Tongue (tissue), 2 donors: ENCODE measurements around the gene COQ8B. TPM values are rescaled to one million over a fixed set of nuclear protein-coding genes. Genes with fewer than 3 reads are reported as not detected.

ENCODE experiments used
- DNase-seq: peaks from one replicate; pipeline ENCODE4 v3.0.0-alpha.2; 2015
- total RNA-seq: library from RNA; depleted of rRNA; stranded (reverse); fragments of >200 nt; gene quantifications from one replicate; pipeline ENCODE4 v1.2.3, GENCODE V29; 2014

COQ8B gene
- total RNA-seq, 1 donor from 2014 or later = 41.4 TPM

DNA sequence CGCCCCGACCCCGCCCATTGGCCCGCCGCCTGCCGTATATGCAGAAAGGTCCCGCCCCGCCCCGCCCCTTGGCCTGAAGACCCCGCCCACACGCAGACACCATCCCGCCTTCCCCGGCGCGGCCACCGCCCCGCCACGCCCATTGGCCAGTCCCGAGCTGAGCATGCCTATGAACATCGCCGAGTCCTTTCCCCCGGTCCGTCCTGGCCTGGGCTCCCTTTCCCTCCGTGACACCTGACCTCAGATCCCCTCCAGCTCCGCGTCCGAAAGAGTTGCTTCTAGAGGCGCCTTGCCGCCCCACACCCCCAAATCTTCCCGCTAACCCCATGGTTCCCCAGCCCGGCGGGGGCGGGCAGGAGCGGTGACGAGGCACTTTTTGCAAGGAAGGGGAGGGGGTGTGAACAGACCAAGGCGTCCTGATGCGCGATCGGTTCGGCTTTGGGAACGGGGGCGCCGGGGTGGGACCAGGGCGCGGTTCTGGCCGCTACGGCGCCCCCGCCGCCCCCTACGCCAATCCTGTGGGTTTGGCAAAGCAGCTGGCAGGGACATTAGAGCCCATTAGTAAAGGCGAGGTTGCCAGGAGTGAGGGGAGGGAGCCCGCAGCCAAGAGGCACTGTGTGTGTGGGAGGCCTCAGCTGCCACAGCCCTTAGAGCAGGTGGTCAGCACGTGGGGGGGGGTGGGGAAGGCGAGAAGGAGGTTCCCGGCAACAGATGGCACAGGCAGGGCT lies 25.8 kb downstream of the COQ8B start:
- DNase-seq = peak; percentile 98

DNA sequence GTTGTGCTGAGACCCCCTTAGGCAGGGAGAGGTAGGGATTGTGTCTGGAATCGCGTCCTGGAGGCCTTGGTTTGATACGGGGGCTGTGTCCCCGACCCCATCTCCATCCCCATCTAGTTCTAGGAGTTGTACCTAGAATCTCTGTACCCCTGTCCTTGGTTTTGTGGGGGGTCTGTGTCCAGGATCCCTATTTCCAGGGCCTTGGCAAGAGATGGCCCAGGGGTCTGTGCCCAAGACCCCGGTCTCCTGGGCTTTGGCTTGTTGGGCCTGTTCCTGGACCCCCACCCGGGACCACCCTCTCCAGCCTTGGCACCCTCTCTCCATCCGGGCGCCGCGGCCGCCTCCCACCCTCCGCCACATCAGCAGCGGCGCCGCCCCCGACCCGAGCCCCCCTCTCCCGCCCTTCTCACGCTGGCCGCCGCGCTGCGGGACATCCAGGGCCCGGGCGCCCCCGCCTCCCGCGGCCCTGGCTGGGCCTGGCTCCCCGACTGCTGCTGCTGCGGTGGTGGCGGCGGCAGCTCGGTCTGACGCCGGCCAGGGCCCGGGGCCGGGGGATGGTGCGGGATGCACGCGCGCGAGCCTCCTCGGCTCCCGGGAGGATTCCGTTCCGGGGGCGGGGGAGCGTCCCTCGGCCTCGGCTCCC lies 26.5 kb downstream of the COQ8B start, which contains the start of gene NUMBL:
Gene NUMBL, minus strand, starts transcription at position 602 of the 643 bp plus-strand sequence. Its CDS starts 168 bp downstream, at position 434.
- no peak for DNase-seq

DNA sequence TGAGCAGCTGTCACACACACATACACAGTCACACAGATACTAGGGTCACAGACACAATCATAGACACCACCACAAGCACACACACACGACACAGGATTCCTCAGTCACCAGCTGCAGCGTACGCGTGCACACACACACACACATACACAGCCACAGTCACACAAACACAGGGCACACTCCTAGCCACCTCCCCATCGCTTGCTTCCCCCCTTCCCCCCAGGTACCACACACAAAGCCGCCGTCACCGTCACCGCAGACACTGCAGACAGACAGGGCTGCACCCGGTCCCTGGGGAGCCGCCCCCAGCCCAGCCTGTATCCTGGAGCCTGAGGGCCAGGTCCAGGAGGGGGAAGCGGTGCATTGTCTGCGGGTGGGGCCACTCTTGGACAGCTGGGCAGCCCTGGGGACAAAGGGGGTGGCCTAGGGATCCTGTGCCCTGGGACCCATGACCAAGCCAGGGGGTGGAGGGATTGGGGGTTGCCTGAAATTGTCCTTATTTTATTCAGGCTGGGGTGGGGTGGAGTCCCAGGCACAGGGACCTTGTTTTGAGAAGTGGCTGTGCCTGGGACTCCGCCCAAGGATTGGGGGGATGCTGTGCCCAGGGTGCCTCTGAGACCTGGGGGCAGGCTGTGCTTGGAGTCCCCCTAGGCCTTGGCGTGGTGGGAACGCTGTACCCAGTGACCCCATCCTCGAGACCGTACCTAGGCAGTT lies 27.2 kb downstream of the COQ8B start:
- no peak for DNase-seq

DNA sequence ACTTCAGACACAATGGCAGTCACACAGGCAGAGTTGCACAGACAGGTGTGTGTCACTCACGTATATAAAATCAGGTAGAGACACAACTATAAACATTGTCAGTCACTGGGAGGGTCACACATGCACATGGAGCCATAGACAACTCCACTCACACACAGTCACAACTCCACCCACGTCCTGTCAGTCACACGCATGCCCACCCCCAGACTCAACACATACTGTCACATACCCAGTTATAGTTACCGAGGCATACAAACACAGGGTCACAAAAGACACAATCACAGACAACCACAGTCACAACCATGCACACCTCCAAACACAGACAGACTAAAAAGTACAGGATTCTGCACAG lies 27.7 kb downstream of the COQ8B start:
- DNase-seq = no peak

DNA sequence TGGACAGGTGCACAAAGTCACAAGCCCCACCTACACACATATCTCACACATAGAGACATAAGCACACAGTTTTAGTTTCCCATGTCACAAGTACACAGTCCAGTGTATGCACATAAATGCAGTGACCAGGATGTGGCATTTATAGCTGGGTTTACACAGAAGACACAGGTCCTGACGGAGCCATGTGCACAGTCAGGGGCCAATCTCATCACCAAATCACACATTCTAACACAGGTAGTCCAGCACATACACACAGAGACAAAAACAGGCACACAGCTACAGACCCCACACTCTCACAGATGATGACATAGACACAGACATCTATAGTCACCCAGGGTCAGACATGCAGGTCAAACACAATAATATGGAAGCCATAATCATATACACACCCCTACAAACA lies 28.4 kb downstream of the COQ8B start:
- DNase-seq = no peak

DNA sequence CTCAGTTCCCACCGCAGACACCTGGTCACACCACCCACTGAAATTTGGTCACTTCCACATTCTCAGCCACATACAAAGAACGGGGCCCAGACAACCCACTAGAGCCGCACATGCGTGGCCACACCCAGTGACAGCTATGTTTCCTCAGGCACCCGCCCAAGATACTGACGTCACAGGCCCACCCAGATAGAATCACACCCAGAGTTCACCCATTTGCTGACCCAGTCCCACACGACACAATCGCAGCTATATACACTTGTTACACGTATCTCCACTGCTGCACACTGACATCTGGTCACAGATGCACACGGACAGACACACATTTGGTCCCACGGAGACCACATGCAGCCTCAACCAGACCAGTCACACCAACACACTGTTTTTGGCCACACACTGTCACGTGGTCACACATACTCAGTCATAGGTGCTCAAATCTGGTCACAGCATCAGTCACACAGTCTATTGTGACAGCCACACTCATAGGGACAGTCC lies 29.1 kb downstream of the COQ8B start:
- peak; percentile 87 for DNase-seq

DNA sequence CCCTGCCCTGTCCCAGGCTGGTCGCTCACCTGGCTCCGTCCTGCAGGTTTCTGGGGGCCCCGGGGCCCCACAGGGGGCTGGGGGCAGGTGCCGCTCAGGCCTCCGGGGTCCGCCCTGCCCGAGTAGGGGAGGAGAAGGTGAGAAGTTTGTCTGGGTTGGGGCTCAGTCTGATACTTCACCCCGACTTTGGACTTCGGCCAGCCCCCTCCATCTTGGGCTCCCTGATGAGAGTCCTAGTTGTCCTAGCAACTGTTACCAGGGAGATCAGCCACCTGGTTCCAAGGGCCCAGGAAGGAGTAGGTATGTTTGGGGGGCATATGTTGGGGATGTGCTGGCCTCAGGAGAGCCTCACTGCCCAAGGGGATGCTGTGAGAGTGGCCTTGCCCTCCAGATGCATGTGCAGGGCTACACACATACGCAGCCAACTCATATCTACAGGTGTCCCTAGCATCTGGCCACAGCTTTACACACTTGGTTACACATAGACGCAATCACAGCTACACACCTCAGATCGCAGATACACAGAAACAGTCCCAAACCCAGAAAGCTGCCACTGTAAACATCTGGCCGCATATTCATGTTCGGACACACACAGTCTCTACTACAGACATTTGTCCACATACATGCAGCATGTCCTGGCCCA lies 29.7 kb downstream of the COQ8B start:
- no peak for DNase-seq

DNA sequence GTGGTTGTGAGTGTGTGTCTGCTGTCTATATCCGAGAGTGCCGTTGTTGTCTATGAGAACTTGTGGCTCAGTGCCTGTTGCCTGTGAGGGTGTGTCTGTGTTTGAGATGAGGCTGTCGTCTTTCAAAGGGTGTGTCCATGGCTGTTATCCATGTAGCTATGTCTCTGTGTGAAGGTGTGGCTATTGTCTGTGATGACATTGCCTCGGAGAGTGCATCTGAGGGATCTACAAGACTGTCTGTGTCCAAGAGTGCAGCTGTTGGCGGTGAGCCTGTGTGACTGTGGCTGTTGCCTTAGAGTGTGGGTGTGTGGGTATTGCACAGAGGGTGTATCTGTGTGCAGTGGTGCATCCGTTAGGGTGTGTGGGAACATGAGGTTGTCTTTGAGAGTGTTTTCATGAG lies 31.1 kb downstream of the COQ8B start:
- DNase-seq = no peak

DNA sequence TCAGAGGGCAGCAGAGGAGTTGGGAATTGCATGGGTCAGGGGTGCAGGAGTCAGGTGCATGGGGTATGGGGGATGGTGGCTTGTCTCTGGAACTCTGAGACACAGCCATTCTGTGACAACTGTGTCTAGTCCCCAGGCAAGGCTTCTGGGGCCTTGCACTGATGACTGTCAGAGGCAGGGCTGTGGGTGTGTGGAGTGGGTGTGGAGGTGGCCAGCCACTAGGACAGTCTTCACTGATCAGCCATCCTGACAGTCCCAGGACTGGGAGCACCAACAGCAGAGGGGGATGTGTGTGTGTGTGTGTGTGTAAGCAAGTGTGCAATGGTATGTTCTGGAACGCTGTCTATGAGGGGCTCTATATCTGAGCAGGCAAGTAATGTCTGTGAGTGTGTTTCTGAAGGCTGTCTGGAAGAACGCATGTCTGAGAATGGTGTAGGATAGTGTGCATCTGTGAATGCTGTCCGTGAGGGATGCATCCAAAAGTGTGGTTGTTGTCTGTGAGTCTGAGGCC lies 31.6 kb downstream of the COQ8B start:
- DNase-seq = no peak

DNA sequence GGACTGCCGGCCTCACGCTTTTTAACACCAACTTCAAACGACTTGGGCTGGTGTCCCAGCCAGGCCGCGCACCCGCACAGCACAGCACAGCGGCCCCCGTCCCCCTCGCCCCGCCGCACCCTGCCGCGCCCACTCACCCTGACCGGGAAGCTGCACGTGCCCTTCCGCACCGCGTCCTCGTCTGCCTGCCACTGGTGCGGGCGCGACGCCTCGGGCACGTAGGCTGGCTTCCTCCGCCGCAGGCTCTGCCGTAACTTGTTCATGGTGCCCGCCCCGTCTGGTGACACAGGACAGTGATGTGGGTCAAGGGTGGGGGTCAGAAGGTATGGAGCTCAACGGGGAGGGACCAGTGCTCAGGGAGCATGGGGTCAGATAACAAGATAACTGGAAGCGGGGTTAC lies 32.4 kb downstream of the COQ8B start:
- DNase-seq = no peak

DNA sequence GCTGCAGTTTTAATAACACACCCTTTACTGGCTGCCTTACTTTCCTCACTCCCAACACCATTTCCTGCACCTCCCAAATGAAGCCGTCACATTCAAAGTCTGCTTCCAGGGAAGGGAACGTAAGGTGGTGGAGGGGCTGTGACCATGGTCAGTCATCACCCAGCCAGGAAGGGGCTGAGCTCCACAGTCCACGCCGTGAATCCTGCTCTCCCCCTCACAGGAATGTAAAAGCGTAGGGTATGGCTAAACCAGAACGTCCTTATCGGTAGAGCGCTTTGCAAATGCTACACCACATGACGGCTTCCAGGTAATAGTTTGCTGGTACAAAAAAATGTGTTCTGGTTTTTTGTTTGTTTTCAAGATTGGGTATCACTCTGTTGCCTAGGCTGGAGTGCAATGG lies 33.2 kb downstream of the COQ8B start:
- no peak for DNase-seq

DNA sequence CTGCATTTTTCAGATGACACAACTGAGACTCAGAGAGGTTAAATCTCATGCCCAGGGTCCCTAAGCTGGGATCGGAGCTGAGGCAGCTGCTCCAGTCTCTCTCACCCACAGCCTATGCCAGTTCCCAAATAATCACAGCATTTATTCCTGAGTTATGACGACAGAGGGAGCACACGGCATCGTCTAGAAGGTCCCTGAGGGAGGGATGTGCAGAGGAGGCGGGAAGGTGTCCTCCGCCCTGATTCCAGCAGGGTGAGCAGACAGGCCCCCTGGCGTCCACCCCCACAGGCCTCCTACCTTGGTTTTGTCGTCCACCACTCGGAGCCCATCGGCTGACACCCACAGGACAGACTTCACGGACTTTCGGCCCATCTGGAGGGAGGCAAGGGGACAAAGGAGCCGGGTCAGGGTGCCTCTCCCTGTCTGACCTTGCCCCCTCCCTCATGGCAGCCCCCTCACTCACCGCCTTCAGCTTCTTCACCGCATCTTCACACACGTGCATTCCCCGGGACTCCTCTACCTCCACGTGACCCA lies 34.2 kb downstream of the COQ8B start:
- no peak for DNase-seq

DNA sequence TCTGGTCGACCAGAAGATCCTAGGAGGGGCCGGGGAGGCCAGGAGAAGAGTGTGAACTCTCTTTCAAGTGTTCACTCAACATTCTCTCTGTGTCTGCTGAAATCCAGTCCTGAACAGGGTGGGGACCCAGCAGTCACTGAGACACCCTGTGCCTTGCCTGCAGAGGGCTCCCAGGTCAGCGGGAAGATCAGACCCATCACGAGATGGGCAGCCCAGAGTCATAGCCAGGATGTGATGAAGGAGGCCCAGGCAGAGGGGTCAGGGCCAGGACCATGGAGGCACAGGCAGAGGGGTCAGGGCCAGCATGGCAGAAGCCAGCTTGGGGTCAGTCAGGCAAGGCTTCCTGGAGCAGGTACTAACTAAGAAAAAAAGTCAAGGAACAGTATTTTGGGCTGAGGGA lies 35.6 kb downstream of the COQ8B start:
- no peak for DNase-seq

DNA sequence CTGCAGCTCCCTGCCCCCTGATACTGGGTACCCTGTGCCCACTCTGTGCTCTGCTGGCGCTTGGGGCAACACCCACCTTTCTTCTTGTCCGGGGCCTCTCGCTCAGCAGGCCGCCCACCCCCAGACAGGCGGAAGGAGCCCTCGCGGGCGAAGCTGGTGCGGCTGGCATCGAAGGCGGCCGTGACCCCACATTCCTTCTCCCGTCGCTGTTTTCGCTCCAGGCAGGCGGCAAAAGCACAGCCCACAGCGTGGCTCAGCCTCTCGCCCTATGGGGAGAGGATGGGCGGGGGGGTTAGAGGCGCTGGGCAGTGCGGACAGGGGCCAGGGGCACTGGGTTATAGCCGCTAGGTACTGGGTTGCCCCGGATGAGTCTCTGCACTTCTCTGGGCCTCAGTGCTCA lies 39.5 kb downstream of the COQ8B start:
- no peak for DNase-seq

DNA sequence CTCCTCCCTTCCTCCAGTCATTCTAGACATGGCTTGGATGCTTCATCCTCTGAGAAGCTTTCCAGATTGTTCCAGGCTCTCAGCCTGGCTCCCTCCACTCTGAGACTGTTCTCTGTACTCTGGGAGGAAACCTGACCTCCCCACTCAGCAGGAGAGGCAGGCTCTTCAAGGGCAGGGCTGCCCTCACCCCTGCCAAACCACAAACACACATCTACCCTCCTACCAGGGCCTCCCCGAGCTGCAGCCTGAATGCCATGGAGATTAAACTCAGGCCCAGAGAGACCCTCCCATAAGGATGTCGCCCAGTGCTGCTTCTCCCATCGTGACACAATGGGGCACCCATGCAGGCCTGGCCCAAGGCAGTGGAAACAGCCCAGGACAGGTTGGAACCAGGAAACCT lies 42.4 kb downstream of the COQ8B start:
- DNase-seq = no peak

DNA sequence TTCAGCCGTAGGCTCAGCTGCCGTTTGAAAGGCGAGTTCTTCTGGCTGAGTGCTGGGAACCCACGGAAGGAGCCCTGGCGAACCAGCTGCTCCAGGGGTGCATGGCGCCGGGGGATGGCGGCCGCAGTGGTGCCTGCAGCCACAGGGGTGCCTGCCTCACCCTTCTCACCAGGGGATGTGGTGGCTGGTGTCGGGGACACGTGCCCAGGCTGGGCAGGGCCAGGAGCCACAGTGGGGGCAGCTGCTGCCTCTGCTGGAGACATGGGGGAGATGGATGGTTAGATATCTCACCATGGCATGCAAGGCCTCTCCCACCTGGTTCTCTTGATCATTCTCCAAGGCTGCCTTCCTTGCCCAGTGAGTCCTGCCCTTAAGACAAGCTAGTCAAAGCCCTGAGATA lies 43.3 kb downstream of the COQ8B start:
- no peak for DNase-seq

DNA sequence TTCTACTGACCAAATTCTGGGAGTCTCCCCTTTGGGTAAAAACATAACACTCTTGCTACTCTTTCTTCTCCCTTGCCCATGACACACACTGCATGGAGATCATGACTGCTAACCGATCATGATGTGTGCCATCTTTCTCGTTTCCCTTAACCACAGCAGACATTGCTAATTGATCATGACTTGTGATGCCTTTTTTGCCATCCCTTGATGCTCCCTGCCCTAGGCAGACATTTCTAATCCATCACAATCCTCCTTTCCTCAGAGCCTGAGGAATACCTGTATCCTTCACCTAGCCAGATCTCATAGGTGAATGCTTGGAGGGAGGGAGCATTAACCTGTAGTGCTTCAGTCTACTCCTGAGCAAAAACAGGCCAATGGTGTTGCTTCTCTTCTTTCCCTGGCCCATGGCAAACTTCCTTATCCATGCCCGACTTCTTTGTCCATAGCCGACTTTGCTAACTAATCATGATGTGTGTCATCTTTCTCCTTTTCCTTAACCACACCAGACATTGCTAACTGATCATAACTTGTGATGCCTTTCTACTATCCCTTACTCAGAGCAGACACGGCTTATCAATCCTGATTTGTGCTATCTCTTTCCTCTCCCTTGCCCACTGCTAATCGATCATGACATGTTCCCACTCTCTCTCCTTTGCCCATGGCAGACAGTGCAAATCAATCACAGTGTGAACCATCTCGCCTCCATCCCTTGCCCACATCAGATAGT lies 44.0 kb downstream of the COQ8B start:
- DNase-seq = no peak

DNA sequence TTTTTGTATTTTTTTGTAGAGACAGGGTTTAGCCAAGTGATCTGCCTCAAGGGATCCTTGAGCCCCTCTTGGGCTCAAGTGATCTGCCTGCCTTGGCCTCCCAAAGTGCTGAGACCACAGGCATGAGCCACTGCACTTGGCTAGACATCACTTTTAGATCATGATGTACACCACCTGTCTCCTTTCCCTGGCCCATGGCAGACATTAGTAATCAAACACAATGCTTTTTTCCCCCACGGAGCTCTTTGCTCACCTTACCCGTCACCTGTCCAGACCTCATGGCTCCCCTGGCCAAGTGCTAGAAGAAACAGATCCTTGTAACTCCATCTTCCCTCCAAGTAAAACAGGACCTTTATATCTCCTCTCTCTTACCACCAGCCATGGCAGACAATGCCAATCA lies 44.6 kb downstream of the COQ8B start:
- DNase-seq = no peak

DNA sequence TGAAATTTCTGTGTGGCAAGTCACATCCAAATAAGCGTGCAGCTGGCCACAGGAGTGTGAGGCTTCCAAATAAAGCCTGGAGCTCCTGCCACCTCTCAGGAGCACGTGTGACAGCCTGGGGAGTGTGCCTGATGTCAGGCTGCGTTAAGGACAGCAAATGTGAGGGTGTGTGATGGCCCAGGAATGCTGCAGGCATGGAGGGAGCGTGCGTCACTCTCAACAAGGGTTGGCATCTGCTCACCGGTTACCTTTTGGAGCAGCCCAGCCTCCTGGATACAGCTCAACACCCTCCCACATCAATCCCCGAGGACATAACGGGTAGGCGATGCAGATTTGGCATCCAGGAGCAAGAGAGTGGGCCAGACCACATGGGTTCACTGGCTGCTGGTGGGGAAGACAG lies 45.3 kb downstream of the COQ8B start:
- DNase-seq = no peak

DNA sequence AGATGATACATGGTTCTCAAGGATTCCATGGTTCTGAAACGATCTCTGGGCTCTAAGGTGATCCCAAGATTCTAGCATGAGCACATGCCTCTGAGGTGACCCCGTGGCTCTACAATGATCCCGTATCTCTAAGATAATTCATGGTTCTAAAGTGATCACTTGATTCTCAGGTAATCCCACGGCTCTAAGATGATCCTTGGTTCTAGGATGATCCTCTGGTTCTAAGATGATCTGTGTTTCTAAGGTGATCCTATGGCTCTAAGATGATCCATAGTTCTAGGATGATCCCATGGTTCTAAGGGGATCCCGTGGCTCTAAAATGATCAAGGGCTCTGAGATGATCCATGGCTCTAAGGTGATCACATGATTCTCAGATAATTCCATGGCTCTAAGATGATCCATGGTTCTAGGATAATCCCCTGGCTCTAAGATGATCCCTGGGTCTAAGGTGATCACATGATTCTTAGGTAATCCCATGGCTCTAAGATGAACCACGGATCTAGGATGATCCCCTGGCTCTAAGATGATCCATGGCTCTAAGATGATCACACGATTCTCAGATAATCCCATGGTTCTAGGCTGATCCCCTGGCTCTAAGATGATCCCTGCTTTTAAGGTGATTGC lies 47.6 kb downstream of the COQ8B start:
- DNase-seq = no peak

DNA sequence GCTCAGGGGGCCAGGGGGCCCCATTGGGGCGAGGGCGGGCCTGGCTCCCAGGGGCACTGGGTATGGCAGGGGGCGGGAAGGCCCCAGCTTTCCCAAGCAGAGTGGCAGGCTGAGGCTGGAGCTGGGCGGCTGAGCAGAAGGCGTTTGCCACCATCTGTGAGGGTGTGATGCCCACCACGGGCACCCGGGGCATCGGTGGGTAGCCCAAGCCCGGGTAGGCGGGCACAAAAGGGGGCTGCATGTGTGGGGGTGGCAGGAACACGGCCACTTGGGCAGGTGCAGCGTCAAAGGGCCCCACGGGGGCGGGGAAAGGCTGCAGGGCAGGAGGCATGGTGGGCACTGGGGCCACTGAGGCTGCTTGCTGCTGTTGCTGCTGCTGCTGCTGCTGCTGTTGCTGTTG lies 49.1 kb downstream of the COQ8B start:
- DNase-seq = no peak
